HepG2 (cell line): ENCODE data around the gene CCDC192. TPM values are rescaled to one million over a fixed set of nuclear protein-coding genes. Genes with fewer than 3 reads are reported as not detected.

Source experiments
- ATAC-seq: fragments of 200-7000 bp; cut with Tn5 transposase; 3 replicates; pipeline ENCODE4 v1.9.1; 2020; ENCODE audit warnings: mild to moderate bottlenecking, moderate library complexity
- BruUV-seq: library from RNA; stranded (reverse); fragments of 400-500 nt; replicated peaks from 2 replicates; lab custom pipeline; 2021; lab: Mats Ljungman, UMichigan
- CTCF ChIA-PET: fragments of 300-600 bp; formaldehyde crosslinking; extraction: SDS; loops from one replicate; lab custom pipeline; 2021; ENCODE audit warnings: low total read pairs, inconsistent platforms, low intra/inter-chr PET ratio; lab: Yijun Ruan, JAX
- POLR2A ChIA-PET: fragments of 350-600 bp; sonication (Branson Sonifier 250); formaldehyde crosslinking; loops from one replicate; lab custom pipeline; 2020; ENCODE audit warnings: antibody characterized with exemption, inconsistent platforms; lab: Yijun Ruan, JAX
- DNase-seq: peaks from one replicate; pipeline ENCODE4 v3.0.0-alpha.2; 2015; ENCODE audit warnings: low spot score
- FAIRE-seq: peaks from 3 replicates; lab custom pipeline; 2011; peaks lifted over from hg19 to GRCh38; lab: Jason Lieb, UNC
- H2AFZ ChIP-seq: one replicate; pipeline ENCODE4 v1.6.1; 2011; ENCODE audit warnings: low read length, inconsistent platforms
- H3K27ac ChIP-seq: fragments of 300-600 bp; 3 replicates; pipeline ENCODE4 v1.8.0; 2011; ENCODE audit warnings: mixed run types, mild to moderate bottlenecking, mixed read lengths, low read length, inconsistent platforms; ENCODE audit not compliant: insufficient read depth; ENCODE audit errors: extremely low read length
- H3K27me3 ChIP-seq, 2 experiments: fragments of 200-600 bp in 1 of 2; 2 replicates in 1 of 2; 3 replicates in 1 of 2; pipeline versions ENCODE4 v1.6.0 to v1.8.0; 2011; ENCODE audit warnings: low read length in 2 of 2, mild to moderate bottlenecking in 2 of 2, moderate library complexity in 2 of 2, inconsistent platforms in 1 of 2; ENCODE audit not compliant: insufficient read depth in 2 of 2, control insufficient read depth in 1 of 2
- H3K36me3 ChIP-seq, 2 experiments: fragments of 200-600 bp in 1 of 2; replicated peaks in 1 of 2; 2 replicates in 1 of 2; 3 replicates in 1 of 2; pipeline versions ENCODE4 v1.5.1 to v1.8.0; 2011; ENCODE audit warnings: low read length in 2 of 2, inconsistent platforms in 1 of 2; ENCODE audit not compliant: insufficient read depth in 2 of 2, control insufficient read depth in 1 of 2
- H3K4me1 ChIP-seq: 2 replicates; pipeline ENCODE4 v1.5.1; 2012; ENCODE audit warnings: low read length, inconsistent platforms; ENCODE audit not compliant: insufficient read depth
- H3K4me2 ChIP-seq: 2 replicates; pipeline ENCODE4 v1.6.0; 2011; ENCODE audit warnings: low read depth, low read length, inconsistent platforms
- H3K4me3 ChIP-seq, 3 experiments: fragments of 200-600 bp in 1 of 3; sonication (generic), shearing (Covaris generic) in 1 of 3; replicated peaks in 1 of 3; 2 replicates each; pipeline ENCODE4 v1.5.1; 2011 to 2016; ENCODE audit warnings: low read length in 3 of 3, inconsistent platforms in 2 of 3, low read depth in 2 of 3, mild to moderate bottlenecking in 2 of 3, control low read depth in 1 of 3, mixed read lengths in 1 of 3; ENCODE audit not compliant: insufficient read depth in 1 of 3
- H3K79me2 ChIP-seq: one replicate; pipeline ENCODE4 v1.6.1; 2011; ENCODE audit warnings: low read length, inconsistent platforms; ENCODE audit not compliant: insufficient read depth
- H3K9ac ChIP-seq: 2 replicates; pipeline ENCODE4 v1.6.0; 2011; ENCODE audit warnings: mild to moderate bottlenecking, low read depth, low read length, inconsistent platforms; ENCODE audit not compliant: insufficient read depth
- H3K9me3 ChIP-seq: 2 replicates; pipeline ENCODE4 v1.5.1; 2012; ENCODE audit warnings: mild to moderate bottlenecking, low read length
- H4K20me1 ChIP-seq: 2 replicates; pipeline ENCODE4 v1.6.0; 2011; ENCODE audit warnings: inconsistent platforms, mild to moderate bottlenecking, low read length, moderate library complexity; ENCODE audit not compliant: insufficient read depth
- FLYWCH1 ChIP-seq: sonication (generic); formaldehyde crosslinking; IDR thresholded peaks from 2 replicates; pipeline ENCODE4 v1.8.1; 2023; ENCODE audit warnings: mild to moderate bottlenecking, missing genetic modification reagents
- KMT2A ChIP-seq: sonication (generic); formaldehyde crosslinking; IDR thresholded peaks from 2 replicates; pipeline ENCODE4 v1.4.0; 2020; ENCODE audit warnings: missing genetic modification reagents
- MIER2 ChIP-seq: IDR thresholded peaks from 2 replicates; pipeline ENCODE4 v1.6.1; 2016; ENCODE audit warnings: missing biosample characterization, missing genetic modification reagents
- MLLT10 ChIP-seq: sonication (generic); formaldehyde crosslinking; IDR thresholded peaks from 2 replicates; pipeline ENCODE4 v1.4.0; 2020; ENCODE audit warnings: missing genetic modification reagents
- NFE2L2 ChIP-seq: fragments of 150-350 bp; IDR thresholded peaks from 2 replicates; pipeline ENCODE4 v1.6.1; 2014; ENCODE audit warnings: low read length
- NFIC ChIP-seq: IDR thresholded peaks from 2 replicates; pipeline ENCODE4 v1.6.1; 2012; ENCODE audit warnings: mild to moderate bottlenecking, low read length, inconsistent platforms
- RXRB ChIP-seq: IDR thresholded peaks from 2 replicates; pipeline ENCODE4 v1.6.1; 2016; ENCODE audit warnings: borderline replicate concordance, missing genetic modification reagents, missing compliant biosample characterization
- THYN1 ChIP-seq: sonication (generic); formaldehyde crosslinking; IDR thresholded peaks from 2 replicates; pipeline ENCODE4 v1.8.1; 2023; ENCODE audit warnings: low read depth, mild to moderate bottlenecking, moderate library complexity, missing genetic modification reagents, borderline replicate concordance
- TP53 ChIP-seq: sonication (generic); formaldehyde crosslinking; conservative IDR thresholded peaks from 2 replicates; pipeline ENCODE4 v1.4.0; 2020; ENCODE audit warnings: missing genetic modification reagents
- ZFP41 ChIP-seq: sonication (generic); formaldehyde crosslinking; IDR thresholded peaks from 2 replicates; pipeline ENCODE4 v1.4.0; 2020; ENCODE audit warnings: mild to moderate bottlenecking, missing genetic modification reagents, borderline replicate concordance
- ZNF17 ChIP-seq: sonication (generic); formaldehyde crosslinking; IDR thresholded peaks from 2 replicates; pipeline ENCODE4 v1.5.0; 2020; ENCODE audit warnings: mild to moderate bottlenecking, missing genetic modification reagents
- ZNF264 ChIP-seq: sonication (generic); formaldehyde crosslinking; IDR thresholded peaks from 2 replicates; pipeline ENCODE4 v1.4.0; 2020; ENCODE audit warnings: missing genetic modification reagents
- ZNF414 ChIP-seq: sonication (generic); formaldehyde crosslinking; IDR thresholded peaks from 2 replicates; pipeline ENCODE4 v1.5.0; 2020; ENCODE audit warnings: missing genetic modification reagents
- ZNF501 ChIP-seq: sonication (generic); formaldehyde crosslinking; IDR thresholded peaks from 2 replicates; pipeline ENCODE4 v1.5.1; 2020; ENCODE audit warnings: mild to moderate bottlenecking, moderate library complexity, missing genetic modification reagents
- WGBS: methylation state at CpG from one replicate; pipeline ENCODE4 v1.1.6; 2017; ENCODE audit warnings: low lambda C conversion rate; 5-methylcytosine and 5-hydroxymethylcytosine counted together
- in situ Hi-C: cut with HindIII; loops from 2 replicates; pipeline ENCODE4 v1.10.0; 2017; ENCODE audit warnings: low pct_unique_long_range_greater_than_20kb; ENCODE audit not compliant: extremely low pct_ligation_motif_present
- intact Hi-C: fragments of 100-400 bp; cut with micrococcal nuclease; formaldehyde crosslinking; loops from one replicate; pipeline ENCODE4 v1.10.0; 2022; ENCODE audit not compliant: unreplicated experiment
- polyA plus RNA-seq, 8 experiments: library from polyadenylated mRNA; depleted of rRNA in 3 of 8; stranded (reverse) in 7 of 8; unstranded in 1 of 8; fragments of >200 nt; fragmentation: Illumina TruSeq in 4 of 8; extraction: Trizol in 4 of 8; gene quantifications; 2 replicates each; pipeline versions ENCODE4 v1.2.1 to v1.2.3, GENCODE V29; 2011 to 2016; ENCODE audit warnings: low read depth in 4 of 8, missing spikeins in 1 of 8, mixed read lengths in 1 of 8; ENCODE audit not compliant: insufficient read depth in 1 of 8
- total RNA-seq, 5 experiments: library from RNA; depleted of rRNA; stranded (reverse); fragments of >200 nt; fragmentation: Illumina TruSeq; extraction: Trizol; gene quantifications; 2 replicates each; pipeline ENCODE4 v1.2.3, GENCODE V29; 2016; ENCODE audit warnings: low read depth in 1 of 5
- TF ChIP-seq, protein P1 (sequence below): sonication (generic); formaldehyde crosslinking; IDR thresholded peaks from 2 replicates; pipeline ENCODE4 v1.4.0; 2020; ENCODE audit warnings: missing genetic modification reagents, mild to moderate bottlenecking, borderline replicate concordance
- TF ChIP-seq, protein P2 (sequence below), 2 experiments: fragments of 450-650 bp in 1 of 2; sonication (generic) in 1 of 2; formaldehyde crosslinking; IDR thresholded peaks; 2 replicates each; pipeline versions ENCODE4 v1.5.0 to v1.8.0; 2020 to 2022; ENCODE audit warnings: mild to moderate bottlenecking in 1 of 2, missing genetic modification reagents in 1 of 2

The CCDC192 gene
- total and polyA plus RNA-seq, 2 of the 13 experiments (the other 11 are each of a cell fraction or from before 2014, with no cell fraction given) = not detected

DNA sequence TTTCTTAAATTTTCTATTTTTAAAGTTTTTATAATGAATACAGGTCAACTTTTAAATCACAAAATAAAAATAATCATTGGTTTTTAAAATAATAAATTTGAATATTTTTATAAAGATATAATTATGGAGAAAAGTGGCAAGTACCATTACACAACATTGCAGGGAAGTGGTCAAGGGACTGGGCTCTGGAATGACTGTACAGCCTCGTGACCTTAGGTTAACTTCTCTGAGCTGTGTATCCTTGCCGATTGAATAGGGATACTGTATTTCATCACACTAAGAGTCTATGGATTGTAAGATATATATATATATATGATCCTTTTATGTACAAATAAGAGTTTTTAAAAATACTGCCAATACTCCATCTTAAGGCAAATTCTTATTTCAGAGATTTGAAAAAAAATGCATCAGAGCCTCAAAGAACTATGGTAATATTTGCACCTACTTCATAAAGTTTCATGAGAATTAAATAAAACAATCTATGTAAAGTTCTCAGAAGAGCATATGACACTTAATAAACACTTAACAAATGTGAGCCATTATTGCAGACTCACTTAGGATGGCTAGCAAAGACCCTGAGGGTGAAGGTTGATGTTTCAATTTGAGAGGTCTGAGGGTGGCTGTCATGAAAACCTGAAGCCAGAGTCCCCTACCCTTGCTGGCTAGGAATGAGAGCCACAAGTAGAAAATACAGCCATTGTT is 136.5 kb downstream of the CCDC192 start:
- intact Hi-C loops (no loop called here), in situ Hi-C loops (no loop called here)
- 0% methylated on average over 2 of the region's 2 CpGs for WGBS
- Histone ChIP-seq H3K4me2 (no peak overlapping the region), H3K27ac (no peak overlapping the region), H3K36me3 (no peaks in the 10 kb centered on the region), H3K9me3 (no peaks in the 10 kb centered on the region), H3K9ac (no peak overlapping the region), H3K27me3 (no peaks in the 10 kb centered on the region; a peak in 1 of 5 replicates), H3K4me1 (no peaks in the 10 kb centered on the region), H4K20me1 (no peaks in the 10 kb centered on the region), H3K79me2 (no peaks in the 10 kb centered on the region), H2AFZ (no peak overlapping the region), H3K4me3 (no peak overlapping the region)
- BruUV-seq = no TSS peak
- CTCF ChIA-PET = no interaction called here
- DNase-seq = no peak
- ATAC-seq = no peak
- FAIRE-seq = no peak
- POLR2A ChIA-PET = no interaction called here
- TF ChIP-seq MLLT10 = no peak
- no peak for TF ChIP-seq ZNF17 (CRISPR knock-in tag)
- TF ChIP-seq FLYWCH1 = no peak
- TF ChIP-seq, protein P1, sequence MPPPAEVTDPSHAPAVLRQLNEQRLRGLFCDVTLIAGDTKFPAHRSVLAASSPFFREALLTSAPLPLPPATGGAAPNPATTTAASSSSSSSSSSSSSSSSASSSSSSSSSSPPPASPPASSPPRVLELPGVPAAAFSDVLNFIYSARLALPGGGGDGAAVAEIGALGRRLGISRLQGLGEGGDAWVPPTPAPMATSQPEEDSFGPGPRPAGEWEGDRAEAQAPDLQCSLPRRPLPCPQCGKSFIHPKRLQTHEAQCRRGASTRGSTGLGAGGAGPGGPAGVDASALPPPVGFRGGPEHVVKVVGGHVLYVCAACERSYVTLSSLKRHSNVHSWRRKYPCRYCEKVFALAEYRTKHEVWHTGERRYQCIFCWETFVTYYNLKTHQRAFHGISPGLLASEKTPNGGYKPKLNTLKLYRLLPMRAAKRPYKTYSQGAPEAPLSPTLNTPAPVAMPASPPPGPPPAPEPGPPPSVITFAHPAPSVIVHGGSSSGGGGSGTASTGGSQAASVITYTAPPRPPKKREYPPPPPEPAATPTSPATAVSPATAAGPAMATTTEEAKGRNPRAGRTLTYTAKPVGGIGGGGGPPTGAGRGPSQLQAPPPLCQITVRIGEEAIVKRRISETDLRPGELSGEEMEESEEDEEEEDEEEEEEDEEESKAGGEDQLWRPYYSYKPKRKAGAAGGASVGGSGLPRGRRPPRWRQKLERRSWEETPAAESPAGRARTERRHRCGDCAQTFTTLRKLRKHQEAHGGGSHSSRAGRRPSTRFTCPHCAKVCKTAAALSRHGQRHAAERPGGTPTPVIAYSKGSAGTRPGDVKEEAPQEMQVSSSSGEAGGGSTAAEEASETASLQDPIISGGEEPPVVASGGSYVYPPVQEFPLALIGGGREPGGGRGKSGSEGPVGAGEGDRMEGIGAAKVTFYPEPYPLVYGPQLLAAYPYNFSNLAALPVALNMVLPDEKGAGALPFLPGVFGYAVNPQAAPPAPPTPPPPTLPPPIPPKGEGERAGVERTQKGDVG (CRISPR knock-in tag) = no peak
- no peak for TF ChIP-seq ZFP41 (CRISPR knock-in tag)
- TF ChIP-seq, protein P2, sequence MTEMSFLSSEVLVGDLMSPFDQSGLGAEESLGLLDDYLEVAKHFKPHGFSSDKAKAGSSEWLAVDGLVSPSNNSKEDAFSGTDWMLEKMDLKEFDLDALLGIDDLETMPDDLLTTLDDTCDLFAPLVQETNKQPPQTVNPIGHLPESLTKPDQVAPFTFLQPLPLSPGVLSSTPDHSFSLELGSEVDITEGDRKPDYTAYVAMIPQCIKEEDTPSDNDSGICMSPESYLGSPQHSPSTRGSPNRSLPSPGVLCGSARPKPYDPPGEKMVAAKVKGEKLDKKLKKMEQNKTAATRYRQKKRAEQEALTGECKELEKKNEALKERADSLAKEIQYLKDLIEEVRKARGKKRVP (CRISPR knock-in tag; IDR thresholded peaks at IDR 0.05) = no peak
- no peak for TF ChIP-seq NFIC
- no peak for TF ChIP-seq ZNF501
- no peak for TF ChIP-seq MIER2 (CRISPR knock-in tag)
- TF ChIP-seq ZNF414 (CRISPR knock-in tag) = no peak
- no peak for TF ChIP-seq TP53 (CRISPR knock-in tag)
- TF ChIP-seq NFE2L2 = no peak
- no peak for TF ChIP-seq RXRB (CRISPR knock-in tag)
- TF ChIP-seq ZNF264 (CRISPR knock-in tag) = no peak
- no peak for TF ChIP-seq KMT2A
- no peak for TF ChIP-seq THYN1 (CRISPR knock-in tag)
